ENCODE measurements around the gene PPY. TPM values are rescaled to one million over a fixed set of nuclear protein-coding genes. Genes with fewer than 3 reads are reported as not detected.

Gene PPY
- total RNA-seq, 6 experiments from 2014 or later = not detected

- peaks cover 26% of the 10 kb centered on the region for H3K27me3 Mint-ChIP-seq (ENCODE audit: insufficient read depth)
- no peak for DNase-seq
- no peak overlapping the region for H3K27ac Mint-ChIP-seq
Measured at GRCh38 chr17:43906951-43907424, 35.3 kb downstream of the PPY start.

GRCh38 chr17:43905985-43906852, 36.1 kb downstream of the PPY start:
- H3K27me3 Mint-ChIP-seq (ENCODE audit: insufficient read depth) = peaks cover 34% of the 10 kb centered on the region
- H3K9me3 Mint-ChIP-seq = no peaks in the 10 kb centered on the region
- H3K4me1 Mint-ChIP-seq (ENCODE audit: low read depth) = peaks cover 19% of the 10 kb centered on the region
- no peak for DNase-seq
- peak overlapping the region; percentile 72 for H3K4me3 Mint-ChIP-seq
- no peak overlapping the region for H3K27ac Mint-ChIP-seq
- TF ChIP-seq CTCF (IDR thresholded peaks at IDR 0.05) = no peak
- H3K36me3 Mint-ChIP-seq (ENCODE audit: low read depth) = no peaks in the 10 kb centered on the region

More at GRCh38 chr17:43906951-43907424, 35.3 kb downstream of the PPY start:
- no peak for TF ChIP-seq CTCF (IDR thresholded peaks at IDR 0.05)
- Mint-ChIP-seq H3K36me3 (ENCODE audit: low read depth) (no peaks in the 10 kb centered on the region), H3K4me1 (ENCODE audit: low read depth) (peaks cover 17% of the 10 kb centered on the region), H3K9me3 (no peaks in the 10 kb centered on the region), H3K4me3 (peak overlapping the region; percentile 72)

GRCh38 chr17:43905400-43905984, 36.8 kb downstream of the PPY start:
- Mint-ChIP-seq H3K27ac (no peak overlapping the region), H3K4me1 (ENCODE audit: low read depth) (peaks cover 27% of the 10 kb centered on the region), H3K9me3 (no peaks in the 10 kb centered on the region), H3K4me3 (no peak overlapping the region), H3K27me3 (ENCODE audit: insufficient read depth) (peaks cover 40% of the 10 kb centered on the region), H3K36me3 (ENCODE audit: low read depth) (no peaks in the 10 kb centered on the region)
- TF ChIP-seq CTCF (IDR thresholded peaks at IDR 0.05) = no peak
- DNase-seq = no peak

GRCh38 chr17:43901861-43902589, 40.3 kb downstream of the PPY start:
- peaks cover 18% of the 10 kb centered on the region for H3K4me1 Mint-ChIP-seq (ENCODE audit: low read depth)
- peaks cover 43% of the 10 kb centered on the region for H3K27me3 Mint-ChIP-seq (ENCODE audit: insufficient read depth)
- H3K36me3 Mint-ChIP-seq (ENCODE audit: low read depth) = no peaks in the 10 kb centered on the region
- no peak for DNase-seq
- peak overlapping the region; percentile 7; the same call in 1 of the 2 replicates for H3K27ac Mint-ChIP-seq
- H3K9me3 Mint-ChIP-seq = no peaks in the 10 kb centered on the region
- no peak for TF ChIP-seq CTCF (IDR thresholded peaks at IDR 0.05)
- H3K4me3 Mint-ChIP-seq = no peak overlapping the region

- Mint-ChIP-seq H3K36me3 (ENCODE audit: low read depth) (no peaks in the 10 kb centered on the region), H3K27ac (no peak overlapping the region)
- DNase-seq = no peak
Measured at GRCh38 chr17:43900858-43901754, 41.2 kb downstream of the PPY start.

More at GRCh38 chr17:43900858-43901754, 41.2 kb downstream of the PPY start:
- H3K4me3 Mint-ChIP-seq = peak overlapping the region; percentile 76
- no peak for TF ChIP-seq CTCF (IDR thresholded peaks at IDR 0.05)
- no peaks in the 10 kb centered on the region for H3K9me3 Mint-ChIP-seq
- peaks cover 45% of the 10 kb centered on the region for H3K27me3 Mint-ChIP-seq (ENCODE audit: insufficient read depth)
- peaks cover 12% of the 10 kb centered on the region for H3K4me1 Mint-ChIP-seq (ENCODE audit: low read depth)

Data from HFFc6 (cell line).